HuH-7.5 (cell line): ENCODE data around the gene MYO7B.

ENCODE experiments used
- DNase-seq: peaks from one replicate; pipeline ENCODE4 v3.0.0; 2011; ENCODE audit warnings: low spot score

The MYO7B gene

DNA sequence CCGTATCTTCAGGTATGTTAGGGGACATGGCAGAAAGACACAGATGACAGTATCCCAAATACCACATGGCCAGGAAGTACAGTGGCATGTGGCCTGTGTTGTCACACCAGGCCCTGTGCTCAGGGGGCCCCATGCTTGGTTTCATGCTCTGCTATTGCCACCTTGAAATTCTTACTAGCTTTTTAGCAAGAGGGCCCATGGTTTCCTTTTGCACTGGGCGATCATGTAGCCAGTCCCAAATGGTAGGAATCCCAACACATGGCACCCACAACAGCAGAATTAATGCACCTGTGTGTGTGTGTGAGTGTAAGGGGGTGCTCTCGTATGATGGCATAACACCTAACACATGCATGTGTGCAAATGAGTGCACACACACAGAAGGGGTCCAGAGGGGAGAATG, 39.2 kb downstream of the MYO7B start:
- DNase-seq = no peak

DNA sequence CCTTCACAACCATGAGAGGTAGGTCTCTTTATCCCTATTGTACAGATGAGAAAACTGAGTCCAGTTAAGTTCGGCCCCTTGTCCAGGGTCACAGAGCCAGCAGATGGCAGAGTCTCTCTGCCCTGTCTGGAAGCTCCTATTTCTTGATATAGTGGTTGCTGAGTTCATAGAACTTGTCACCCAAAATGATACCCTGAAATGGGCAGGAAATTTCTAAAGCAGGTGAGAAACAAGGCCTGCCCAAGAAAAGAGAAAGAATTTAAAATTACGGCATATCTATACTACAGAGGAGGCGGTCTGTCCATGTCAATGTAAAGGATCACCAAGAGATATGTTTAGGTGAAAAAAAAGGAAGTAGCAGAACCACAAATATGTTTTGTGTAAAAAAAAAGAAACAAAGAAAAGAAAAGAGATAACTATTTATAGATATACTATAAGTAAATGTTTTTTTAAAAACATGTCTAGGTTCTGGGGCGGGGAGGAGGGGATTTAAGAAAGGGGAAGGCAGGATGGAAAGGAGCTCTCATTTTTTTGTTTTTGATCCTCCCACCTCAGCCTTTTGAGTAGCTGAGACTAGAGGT, 39.8 kb downstream of the MYO7B start:
- no peak for DNase-seq

DNA sequence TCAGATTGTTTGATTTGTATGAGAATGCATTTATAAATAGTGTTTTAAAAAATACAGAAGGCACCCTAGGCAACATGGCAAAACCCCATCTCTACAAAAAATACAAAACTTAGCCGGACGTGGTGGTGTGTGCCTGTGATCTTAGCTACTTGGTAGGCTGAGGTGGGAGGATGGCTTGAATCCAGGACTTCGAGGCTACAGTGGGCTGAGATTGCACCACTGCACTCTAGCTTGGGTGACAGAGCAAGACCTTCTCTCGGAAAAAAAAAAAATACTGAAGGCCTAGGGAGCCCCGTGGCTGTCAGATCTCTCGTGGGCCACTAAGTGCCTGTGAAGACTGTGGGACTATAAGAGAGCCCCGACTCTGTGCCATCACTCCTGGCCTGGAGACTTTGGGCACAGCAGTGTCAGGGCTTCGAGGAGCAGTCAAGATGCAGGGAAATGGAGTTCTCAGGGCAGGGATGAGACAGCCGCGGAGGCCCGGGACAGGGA, 40.5 kb downstream of the MYO7B start:
- DNase-seq = no peak

DNA sequence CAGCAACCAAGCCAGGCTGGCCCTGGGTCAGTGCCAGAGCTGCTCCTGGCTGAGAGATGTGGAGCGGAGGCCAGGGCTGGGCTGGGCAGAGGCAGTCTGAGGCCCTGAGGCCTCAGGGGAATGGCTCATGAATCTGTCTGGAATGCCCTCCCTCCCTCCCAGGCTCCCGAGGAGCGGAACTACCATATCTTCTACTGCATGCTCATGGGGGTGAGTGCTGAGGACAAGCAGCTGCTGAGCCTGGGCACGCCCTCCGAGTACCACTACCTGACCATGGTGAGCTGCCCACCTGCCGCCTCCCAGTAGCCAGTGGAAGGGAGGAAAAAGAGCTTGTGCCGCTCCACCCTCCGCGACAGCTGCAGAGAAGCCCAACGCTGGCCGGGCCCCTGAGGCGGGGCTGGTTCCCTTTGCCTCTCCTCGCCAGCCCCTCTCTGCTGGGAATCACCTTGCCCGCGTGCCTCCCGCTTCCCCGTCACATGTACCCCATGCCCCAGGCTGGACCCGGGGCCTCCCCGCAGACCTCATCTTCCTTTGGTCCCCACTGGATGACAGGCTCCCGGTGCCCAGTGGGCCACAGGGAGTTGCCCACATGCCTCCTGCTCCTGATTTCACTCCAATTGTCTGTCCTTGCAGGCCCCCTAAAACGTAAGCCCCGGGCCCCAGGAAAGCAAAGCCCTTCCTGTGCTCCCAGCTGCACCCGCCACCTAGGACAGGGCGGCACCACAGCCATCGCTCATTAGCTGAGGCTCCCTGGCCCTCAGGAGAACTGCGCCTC, 41.1 kb downstream of the MYO7B start:
- no peak for DNase-seq

DNA sequence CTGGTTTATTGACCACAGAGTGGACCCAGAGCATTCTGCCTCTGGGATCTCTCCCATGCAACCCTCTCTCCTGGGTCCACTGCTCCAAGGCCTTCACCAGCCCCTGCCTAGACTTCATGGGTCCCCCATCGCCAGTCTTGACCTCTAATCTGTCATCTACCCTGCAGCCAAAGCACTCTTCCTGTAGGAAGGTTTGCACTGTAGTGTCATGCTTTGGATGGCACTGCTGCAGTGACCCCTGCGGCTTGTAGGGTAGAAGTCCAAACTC, 41.7 kb downstream of the MYO7B start:
- DNase-seq = no peak

DNA sequence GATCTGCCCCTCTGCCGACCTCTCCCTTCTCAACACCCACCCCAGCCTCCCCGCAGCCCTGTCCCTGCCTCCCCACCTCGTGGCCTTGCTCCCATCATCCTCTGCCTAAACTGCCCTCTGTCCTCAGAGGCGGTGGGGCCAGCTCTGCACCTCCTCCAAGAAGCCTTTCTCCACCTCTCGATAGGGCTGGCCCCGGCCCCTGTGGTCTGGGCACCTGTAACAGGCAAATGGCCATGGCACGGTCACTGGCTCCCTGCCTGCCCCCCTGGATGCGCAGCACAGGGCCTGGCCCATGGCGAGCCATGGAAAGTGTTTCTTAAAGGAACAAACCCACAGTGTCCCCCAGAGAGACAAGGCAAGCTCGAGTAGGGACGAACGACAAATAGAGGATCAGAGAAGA, 42.0 kb downstream of the MYO7B start:
- DNase-seq = no peak

DNA sequence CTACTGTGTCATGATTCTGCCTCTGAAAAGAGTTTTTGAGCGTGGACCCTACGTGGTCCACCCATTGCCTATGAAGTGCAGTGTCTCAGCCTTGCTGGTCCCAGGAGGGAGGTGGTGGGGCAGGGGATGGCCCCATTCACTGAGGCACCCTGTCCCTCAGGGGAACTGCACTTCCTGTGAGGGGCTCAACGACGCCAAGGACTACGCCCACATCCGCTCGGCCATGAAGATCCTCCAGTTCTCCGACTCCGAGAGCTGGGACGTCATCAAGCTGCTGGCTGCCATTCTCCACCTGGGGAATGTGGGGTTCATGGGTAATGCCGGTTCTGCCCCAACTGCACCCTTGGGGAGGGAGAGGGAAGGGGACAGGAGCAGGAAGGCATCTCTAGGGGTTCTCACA, 42.5 kb downstream of the MYO7B start:
- DNase-seq = no peak

DNA sequence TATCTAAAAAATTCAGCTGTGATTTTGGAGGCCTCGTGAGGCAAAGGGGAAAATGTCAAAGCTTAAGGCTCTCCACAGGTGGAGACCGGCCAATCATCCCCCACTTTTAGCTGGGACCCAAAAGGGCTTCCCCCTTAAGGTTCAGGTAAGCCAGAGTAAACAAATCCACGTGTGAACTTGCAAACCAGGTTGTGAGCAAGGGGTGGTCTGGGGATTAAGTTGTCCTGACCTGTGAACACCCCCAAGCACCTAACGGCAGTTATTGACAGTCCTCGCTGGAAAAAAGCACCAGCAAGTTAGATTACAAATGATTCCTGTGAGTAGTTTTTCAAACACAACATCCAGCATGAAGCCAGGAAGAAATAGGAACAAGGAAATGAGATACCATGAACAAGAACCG, 42.9 kb downstream of the MYO7B start:
- no peak for DNase-seq

DNA sequence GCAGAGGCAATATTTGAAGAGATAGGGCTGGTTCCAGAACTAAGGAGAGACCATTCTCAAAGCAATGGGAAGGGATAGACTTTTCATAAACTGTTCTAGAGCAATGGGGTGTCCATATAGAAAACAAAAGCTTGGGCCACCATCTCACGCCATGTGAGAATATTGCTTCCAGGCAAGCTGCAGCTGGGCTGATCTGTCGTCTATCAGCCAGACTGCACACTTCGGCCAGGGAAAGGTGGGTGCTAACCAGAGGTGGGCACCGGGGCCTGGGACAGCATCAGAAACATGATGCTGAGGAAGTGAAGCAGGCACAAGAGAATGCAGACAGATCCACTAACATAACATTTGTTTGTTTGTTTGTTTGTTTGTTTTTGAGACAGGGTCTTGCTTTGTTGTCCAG, 43.7 kb downstream of the MYO7B start:
- DNase-seq = no peak

DNA sequence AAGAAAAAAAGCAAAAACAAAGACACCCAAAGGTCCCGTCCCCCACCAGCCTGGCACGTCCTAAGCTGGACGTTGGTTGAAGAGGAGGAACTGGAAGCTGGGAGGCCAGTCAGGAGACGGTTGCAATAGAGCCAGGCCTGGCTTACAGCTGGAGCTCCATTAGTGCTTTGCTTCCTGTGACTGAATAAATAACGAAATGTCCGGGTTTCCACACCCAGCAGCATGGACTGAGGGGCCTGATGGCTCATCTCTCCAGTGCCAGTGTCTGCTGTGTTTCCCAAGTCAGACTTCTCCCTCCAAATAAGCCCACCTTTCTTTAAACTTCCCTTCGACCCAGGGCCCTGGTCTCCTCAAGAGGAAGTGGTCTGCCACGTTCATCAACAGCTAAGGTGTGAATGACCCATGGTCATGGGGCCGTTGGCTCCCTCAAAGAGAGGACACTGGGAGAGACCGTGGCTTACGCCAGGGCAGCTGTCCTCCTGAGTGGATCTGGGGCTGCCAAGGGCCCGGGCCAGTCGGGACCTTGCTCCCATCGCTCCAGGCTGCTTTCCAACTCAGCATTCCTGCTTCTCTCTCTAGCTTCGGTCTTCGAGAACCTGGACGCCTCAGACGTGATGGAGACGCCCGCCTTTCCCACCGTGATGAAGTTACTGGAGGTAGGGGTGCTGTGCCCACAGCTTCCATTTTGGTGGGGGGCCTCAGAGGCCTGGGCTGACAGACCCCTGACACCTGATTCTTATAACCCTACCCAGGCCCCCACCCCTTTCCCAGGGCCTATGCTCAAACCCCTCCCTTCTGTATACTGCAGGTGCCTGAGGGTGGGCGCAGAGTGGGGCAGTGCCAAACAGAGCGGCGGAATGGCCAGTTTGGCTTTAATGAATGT, 44.9 kb downstream of the MYO7B start:
- no peak for DNase-seq

DNA sequence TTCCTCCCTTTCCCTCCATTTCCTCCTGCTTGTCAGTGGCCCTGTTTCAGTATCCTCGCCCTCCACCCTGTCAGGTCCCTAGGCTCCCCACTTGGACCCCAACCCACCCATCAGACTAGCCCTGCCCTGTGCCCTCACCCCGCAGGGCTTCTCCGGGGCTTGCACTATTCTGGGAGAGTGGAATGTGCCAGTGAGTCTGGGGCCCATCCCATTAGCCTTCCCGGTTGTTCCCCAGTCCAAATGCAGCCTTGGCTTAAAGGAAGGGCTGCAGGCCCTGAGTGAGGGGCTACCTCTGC, 45.5 kb downstream of the MYO7B start:
- no peak for DNase-seq

DNA sequence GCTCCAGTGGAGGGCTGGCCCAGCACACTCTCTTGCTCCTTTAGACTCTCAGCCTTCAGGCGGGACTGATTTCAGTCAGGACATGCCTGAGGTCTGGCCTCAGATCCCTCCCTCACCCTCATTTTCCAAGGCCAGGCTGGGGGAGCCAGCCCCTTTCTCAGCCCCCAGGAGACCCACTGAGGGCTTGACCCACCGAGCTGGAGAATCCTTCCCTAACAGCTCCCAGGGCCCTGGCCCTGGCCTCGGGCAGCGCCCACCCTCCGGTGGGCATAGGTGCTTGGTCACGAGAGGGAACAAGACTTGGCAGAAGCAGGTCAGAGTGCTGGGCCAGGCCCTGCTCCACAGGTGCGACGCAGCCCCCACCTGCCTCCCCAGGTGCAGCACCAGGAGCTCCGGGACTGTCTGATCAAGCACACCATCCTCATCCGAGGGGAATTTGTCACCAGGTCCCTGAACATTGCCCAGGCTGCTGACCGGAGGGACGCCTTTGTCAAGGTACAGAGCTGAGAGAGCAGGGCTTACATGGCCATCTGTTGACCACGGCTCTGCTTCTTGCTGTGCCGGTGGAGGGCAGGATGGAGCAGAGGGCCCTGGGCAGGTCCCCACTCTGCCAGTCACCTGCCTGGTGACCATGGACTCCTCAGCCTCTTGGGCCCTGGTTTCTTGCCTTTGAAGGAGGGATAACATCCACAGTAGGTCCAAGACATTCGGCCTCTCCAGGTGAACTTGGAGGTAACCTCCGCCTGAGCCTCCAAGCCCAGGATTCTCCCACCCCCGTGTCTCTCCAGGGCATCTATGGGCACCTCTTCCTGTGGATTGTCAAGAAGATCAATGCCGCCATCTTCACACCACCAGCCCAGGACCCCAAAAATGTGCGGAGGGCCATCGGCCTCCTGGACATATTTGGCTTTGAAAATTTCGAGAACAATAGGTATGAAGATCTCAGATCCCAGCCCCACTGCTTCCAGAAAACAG, 46.3 kb downstream of the MYO7B start:
- DNase-seq = no peak

DNA sequence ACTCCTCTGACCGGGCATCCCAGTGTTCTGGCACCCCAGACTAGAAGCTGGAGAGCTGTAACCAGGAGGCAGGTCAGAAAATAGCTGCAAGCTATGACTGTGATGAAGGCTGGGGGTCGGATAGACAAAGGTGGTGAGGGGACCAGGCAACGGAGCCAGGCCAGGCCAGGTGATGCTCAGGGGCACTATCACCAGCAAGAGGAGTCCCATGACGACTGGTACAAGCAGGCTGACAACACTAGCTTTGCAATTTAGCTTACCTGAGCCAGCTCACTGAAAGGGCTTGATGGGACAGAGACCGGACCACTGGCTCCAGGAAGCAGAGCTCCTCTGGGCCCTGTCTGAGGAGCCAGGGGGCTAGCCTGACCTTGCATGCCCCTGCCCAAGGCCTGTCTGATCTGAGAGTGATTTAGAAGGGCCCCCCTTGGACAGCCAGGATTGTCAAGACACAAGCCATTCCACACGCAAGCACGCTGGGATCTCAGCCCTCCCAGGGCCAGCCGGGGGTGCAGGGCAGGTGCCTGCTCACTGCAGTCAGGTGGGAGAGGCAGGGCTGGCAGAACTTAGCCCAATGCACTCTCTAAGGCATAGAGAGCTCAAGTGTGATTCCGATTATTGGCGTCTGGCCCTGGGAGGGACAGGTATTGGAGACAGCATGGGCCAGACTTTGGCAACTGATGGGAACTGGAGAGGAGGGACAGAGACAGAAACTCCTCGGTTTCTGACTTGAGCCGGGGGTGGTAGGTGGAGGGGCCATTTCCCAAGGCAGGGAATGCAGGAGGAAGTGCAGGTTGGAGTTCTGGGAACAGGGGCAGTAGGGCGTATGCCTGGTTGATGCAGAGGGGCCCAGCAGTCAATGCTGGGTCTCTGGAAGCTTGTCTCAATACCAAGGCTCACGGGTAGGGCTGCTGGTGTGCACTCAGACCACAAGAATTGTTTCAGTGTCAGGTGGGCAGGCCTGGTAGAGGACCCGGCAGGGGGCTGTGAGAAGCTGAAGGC, 47.7 kb downstream of the MYO7B start:
- DNase-seq = no peak

DNA sequence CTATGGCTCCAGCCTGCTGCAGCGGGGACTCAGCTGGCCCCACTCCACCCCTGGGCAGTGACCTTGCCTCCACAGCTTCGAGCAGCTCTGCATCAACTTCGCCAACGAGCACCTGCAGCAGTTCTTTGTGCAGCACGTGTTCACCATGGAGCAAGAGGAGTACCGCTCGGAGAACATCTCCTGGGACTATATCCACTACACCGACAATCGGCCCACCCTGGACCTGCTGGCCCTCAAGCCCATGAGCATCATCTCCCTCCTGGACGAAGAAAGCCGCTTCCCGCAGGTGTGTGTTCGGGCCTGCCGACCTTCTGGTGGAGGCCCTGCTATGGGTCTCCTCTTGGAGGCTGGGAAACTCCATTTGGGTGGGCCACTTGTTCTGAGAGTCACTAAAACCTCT, 48.6 kb downstream of the MYO7B start:
- no peak for DNase-seq

DNA sequence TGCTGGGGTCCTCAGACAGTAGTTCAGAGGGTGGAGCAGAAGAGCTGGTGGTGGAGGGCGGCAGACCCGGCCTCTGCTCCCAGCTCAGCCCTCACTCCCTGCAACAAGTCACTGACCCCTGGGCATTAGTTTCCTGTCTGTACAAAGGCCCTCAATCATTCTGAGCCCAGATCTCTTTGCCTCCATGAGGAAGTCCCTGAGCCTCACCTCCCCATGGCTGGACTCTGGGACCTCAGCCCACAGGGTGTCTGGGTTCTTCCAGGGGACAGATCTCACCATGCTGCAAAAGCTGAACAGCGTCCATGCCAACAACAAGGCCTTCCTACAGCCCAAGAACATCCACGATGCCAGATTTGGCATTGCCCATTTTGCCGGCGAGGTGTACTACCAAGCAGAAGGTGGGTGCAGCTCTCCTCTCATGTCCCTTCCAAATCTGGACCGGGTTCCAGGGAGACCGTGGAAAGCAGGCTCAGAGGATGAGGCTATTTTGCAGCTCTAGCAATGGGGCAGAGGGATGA, 49.1 kb downstream of the MYO7B start:
- DNase-seq = no peak

DNA sequence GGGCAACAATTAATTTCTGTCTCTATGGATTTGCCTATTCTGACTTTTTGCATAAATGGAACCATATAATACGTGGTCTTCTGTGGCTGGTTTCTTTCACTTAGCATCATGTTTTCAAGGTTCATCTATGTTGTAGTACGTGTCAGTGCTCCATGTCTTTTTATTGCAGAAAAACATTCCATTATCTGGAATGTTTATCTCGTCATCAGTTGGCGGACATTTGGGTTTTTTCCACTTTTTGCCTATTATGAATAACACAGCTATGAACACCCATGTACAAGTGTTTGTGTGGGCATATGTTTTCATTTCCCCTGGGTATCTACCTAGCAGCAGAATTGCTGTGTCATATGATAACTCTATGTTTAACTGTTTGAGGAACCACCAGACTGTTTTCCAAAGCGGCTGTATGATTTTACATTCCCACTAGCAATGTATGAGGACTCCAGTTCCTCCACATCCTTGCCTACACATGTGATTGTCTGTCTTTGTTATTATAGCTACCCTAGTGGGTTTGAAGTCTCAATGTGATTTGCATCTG, 49.9 kb downstream of the MYO7B start:
- DNase-seq = no peak

DNA sequence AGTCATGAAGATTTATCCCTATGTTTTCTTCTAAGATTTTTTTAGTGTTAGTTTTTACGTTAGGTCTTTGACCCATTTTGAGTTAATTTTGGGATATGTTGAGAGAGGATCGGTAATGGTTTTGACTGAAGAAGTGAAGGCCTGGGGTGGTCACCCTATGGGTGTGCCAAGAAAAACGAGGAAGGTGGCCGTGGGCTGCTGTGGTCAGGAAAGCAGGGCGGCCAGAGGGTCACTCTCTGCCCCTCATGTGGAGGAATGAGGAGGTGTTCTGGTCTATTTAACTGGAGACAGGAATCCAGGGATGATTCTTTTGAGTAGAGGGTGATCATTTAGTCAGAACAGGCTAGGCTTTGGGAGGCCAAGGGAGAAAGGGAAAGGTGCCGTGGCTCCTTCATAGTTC, 50.7 kb downstream of the MYO7B start:
- no peak for DNase-seq

DNA sequence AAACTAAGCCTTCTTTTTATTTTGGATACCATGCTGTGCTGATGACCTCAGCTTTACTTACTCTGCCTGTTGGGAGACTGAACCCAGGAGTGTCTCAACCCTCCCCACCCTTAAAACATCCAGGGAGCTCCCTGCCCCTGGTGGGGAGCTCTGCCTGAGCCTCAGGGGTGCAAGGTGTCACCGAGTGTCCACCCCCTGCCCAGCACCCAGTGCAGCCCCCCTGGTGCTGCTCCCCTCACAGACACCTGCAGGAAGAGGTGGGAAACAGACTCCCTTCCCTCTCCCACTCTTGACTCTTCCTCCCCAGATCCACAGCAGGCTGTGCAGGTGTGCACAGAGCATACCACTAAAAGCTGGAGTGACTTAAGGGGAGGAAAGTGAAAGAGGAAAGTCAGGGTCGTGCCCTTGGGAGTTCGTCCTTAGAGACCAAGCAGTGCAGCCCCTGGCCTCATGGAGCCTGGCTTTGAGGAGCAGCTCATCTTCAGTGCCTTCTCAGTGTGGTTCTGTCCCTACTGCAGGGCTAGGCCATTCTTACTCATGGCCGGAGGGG, 51.3 kb downstream of the MYO7B start:
- DNase-seq = no peak

DNA sequence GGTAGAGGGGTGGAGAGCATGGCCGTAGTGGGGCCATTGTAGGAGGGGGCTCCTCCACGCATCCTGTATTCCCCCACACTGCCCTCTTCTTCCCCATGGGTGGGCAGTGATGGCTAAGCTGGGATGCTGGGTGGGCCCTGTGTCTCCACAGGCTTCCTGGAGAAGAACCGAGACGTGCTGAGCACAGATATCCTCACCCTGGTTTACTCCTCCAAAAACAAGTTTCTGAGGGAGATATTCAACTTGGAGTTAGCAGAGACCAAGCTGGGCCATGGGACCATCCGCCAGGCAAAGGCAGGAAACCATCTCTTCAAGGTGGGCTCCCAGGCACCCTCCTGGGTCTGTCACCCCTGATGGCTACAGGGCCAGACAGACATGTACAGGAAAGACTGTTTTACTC, 52.8 kb downstream of the MYO7B start:
- DNase-seq = no peak

DNA sequence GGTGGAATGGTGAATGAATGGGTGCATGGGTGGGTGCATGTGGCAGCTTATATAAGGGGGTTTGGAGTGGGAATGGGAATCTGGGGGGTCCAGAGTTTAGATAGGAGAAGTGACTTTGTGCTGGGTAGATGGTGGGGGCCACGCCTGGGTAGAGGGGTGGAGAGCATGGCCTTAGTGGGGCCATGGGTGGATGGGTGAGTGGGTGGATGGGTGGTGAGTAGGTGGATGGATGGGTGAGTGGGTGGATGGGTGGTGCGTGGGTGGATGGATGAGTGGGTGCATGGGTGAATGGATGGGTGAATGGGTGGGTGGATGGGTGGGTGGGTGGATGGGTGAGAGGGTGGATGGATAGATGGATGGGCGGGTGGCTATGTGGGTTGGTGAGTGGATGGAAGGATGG, 53.9 kb downstream of the MYO7B start:
- no peak for DNase-seq
